ENCODE measurements around the gene KCNMA1. TPM values are rescaled to one million over a fixed set of nuclear protein-coding genes. Genes with fewer than 3 reads are reported as not detected.
A peak's percentile ranks its signal among the peaks of the same experiment; 100 is the strongest.
"Not testable (repeated sequence)": the region's sequence is repeated elsewhere in the genome, so short reads cannot be mapped to it uniquely, and the experiment has no call there.

The KCNMA1 gene
- total RNA-seq, 1 experiment from 2014 or later, result 6.2 TPM

- in situ Hi-C loops (cut with HindIII; ENCODE audit: low pct_unique_long_range_greater_than_20kb, low sequenced_read_pairs), result no loop called here
- DNase-seq (ENCODE audit: low read depth), result no peak
Observed at GRCh38 chr10:77599651-77600050, 38.0 kb downstream of the KCNMA1 start.

DNA sequence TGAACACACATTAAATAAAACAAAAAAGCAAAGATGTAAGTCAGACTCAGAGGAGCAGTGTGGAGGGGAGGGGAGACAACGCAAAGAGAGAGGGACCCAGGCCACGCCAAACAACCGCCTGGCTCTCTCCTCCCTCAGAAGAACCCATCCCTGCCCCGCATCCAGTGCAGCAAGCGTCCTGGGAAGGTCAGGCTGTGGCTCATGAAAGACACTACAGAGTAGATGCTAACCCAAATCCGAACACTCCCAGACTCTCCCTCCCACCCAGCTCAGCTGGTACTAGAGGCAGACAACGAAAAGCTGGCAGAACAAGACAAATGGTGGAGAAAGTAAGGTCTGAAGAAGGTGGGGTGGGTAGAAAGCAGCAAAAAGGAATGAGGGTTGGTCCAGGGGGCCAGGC is 39.0 kb downstream of the KCNMA1 start:
- in situ Hi-C loops (cut with HindIII; ENCODE audit: low pct_unique_long_range_greater_than_20kb, low sequenced_read_pairs), result no loop called here
- DNase-seq (ENCODE audit: low read depth), result no peak

- in situ Hi-C loops (cut with HindIII; ENCODE audit: low pct_unique_long_range_greater_than_20kb, low sequenced_read_pairs), result no loop called here
Observed at GRCh38 chr10:77597560-77597959, 40.0 kb downstream of the KCNMA1 start.

DNA sequence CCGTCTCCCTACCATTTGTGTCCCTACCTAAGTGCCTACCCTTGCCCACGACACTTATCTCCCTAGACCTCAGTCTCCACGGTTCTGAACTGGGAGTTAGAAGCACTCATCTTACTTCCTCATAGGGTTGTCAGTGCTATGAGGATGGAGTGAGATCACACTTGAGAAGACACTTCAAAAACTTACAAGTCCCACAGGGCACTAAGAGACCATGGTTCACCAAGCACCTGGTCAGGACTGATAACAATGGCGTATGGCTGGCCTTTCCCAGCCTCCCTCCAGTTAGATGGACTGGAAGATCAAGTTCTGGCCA is 43.2 kb downstream of the KCNMA1 start:
- in situ Hi-C loops (cut with HindIII; ENCODE audit: low pct_unique_long_range_greater_than_20kb, low sequenced_read_pairs), result no loop called here
- no peak for DNase-seq (ENCODE audit: low read depth)

More at GRCh38 chr10:77597560-77597959, 40.0 kb downstream of the KCNMA1 start:
- no peak for DNase-seq (ENCODE audit: low read depth)

- no peak for DNase-seq (ENCODE audit: low read depth)
- in situ Hi-C loops (cut with HindIII; ENCODE audit: low pct_unique_long_range_greater_than_20kb, low sequenced_read_pairs), result no loop called here
Observed at GRCh38 chr10:77593771-77594470, 43.7 kb downstream of the KCNMA1 start.

- DNase-seq (ENCODE audit: low read depth), result peak; percentile 79
- in situ Hi-C loops (cut with HindIII; ENCODE audit: low pct_unique_long_range_greater_than_20kb, low sequenced_read_pairs), result no loop called here
Observed at GRCh38 chr10:77592946-77593636, 44.5 kb downstream of the KCNMA1 start.

DNA sequence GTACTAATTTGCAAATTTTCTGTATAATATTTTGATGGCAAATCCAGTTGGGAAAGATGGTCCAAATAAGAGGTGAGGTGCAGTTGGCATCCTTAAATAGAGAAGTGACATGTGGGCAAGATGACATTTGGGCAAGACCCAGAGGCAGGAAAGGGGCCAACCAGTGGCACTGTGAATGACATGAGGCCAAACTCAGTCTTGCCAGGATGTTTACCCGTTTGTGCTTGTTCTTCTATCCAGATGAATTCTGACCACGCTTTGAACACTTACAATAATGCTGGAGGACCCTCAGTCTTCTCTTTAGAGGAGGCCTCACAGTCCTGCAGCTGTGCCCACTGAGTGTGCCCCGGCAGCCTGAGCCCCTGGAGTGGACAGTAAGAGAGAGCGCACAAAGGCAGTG is 45.1 kb downstream of the KCNMA1 start:
- in situ Hi-C loops (cut with HindIII; ENCODE audit: low pct_unique_long_range_greater_than_20kb, low sequenced_read_pairs), result no loop called here
- DNase-seq (ENCODE audit: low read depth), result no peak

- in situ Hi-C loops (cut with HindIII; ENCODE audit: low pct_unique_long_range_greater_than_20kb, low sequenced_read_pairs), result no loop called here
- no peak for DNase-seq (ENCODE audit: low read depth)
Observed at GRCh38 chr10:77591238-77591880, 46.2 kb downstream of the KCNMA1 start.

DNA sequence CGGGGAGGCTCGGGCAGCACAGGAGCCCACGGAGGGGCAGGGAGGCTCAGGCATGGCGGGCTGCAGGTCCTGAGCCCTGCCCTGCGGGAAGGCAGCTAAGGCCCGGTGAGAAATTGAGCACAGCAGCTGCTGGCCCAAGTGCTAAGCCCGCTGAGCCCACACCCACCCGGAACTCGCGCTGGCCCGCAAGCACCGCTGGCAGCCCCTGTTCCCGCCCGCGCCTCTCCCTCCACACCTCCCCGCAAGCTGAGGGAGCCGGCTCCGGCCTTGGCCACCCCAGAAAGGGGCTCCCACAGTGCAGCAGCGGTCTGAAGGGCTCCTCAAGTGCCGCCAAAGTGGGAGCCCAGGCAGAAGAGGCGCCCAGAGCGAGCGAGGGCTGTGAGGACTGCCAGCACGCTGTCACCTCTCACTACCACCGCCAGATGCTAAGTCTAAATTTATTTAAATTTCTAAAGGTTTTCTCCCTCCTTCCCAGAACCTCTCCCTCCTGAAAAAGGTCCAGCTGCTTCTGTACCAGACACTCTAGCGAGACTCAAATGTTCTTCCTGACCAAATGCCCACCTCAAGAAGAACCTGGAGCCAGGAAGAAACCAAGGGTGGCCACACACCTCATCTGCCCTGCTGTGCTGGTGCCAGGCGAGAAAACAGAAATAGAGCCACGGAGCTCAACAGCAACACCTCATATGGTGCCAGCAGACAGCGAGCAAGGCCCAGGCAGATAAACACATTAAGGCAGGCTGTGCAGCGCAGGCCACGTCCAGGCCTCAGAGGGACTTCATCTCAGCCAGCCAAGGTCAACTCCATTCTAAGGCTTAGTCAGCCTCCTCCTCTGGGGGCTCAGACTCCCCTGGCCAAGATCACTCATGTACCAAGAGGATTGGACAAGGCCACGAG is 47.0 kb downstream of the KCNMA1 start:
- DNase-seq (ENCODE audit: low read depth), result no peak
- in situ Hi-C loops (cut with HindIII; ENCODE audit: low pct_unique_long_range_greater_than_20kb, low sequenced_read_pairs), result no loop called here

DNA sequence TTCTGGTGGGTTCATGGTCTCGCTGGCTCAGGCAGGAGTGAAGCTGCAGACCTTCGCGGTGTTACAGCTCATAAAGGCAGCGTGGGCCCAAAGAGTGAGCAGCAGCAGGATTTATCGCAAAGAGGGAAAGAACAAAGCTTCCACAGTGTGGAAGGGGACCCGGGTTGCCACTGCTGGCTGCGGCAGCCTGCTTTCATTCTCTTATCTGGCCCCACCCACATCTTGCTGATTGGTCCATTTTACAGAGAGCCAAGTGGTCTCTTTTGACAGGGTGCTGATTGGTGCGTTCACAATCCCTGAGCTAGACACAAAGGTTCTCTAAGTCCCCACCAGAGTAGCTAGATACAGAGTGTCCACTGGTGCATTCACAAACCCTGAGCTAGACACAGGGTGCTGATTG is 47.9 kb downstream of the KCNMA1 start:
- in situ Hi-C loops (cut with HindIII; ENCODE audit: low pct_unique_long_range_greater_than_20kb, low sequenced_read_pairs); DNase-seq (ENCODE audit: low read depth): not testable (repeated sequence)

GRCh38 chr10:77588886-77589285 is 48.7 kb downstream of the KCNMA1 start:
- DNase-seq (ENCODE audit: low read depth), result no peak
- in situ Hi-C loops (cut with HindIII; ENCODE audit: low pct_unique_long_range_greater_than_20kb, low sequenced_read_pairs), result no loop called here

DNA sequence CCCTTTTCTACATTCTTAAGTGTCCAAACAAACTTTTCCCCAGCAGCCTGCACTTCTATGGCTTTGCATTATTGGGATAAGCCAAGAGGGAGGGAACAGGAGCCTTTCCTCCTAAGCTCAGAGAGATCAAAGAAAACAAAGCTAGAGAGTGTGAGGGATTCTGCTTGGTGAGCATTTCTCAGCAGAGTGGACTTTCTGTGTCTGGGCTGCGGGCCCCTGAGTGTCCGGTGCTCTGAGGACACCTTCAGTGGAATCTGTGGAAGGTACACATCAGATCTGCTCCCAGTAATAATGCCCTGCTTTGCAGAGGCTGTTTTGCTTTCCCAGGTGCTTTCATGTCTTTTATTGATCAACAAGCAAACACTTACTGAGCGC is 50.2 kb downstream of the KCNMA1 start:
- DNase-seq (ENCODE audit: low read depth), result no peak
- in situ Hi-C loops (cut with HindIII; ENCODE audit: low pct_unique_long_range_greater_than_20kb, low sequenced_read_pairs), result no loop called here

GRCh38 chr10:77586719-77587415 is 50.7 kb downstream of the KCNMA1 start:
- no peak for DNase-seq (ENCODE audit: low read depth)
- in situ Hi-C loops (cut with HindIII; ENCODE audit: low pct_unique_long_range_greater_than_20kb, low sequenced_read_pairs), result no loop called here

- in situ Hi-C loops (cut with HindIII; ENCODE audit: low pct_unique_long_range_greater_than_20kb, low sequenced_read_pairs), result no loop called here
Observed at GRCh38 chr10:77584938-77585337, 52.7 kb downstream of the KCNMA1 start.

DNA sequence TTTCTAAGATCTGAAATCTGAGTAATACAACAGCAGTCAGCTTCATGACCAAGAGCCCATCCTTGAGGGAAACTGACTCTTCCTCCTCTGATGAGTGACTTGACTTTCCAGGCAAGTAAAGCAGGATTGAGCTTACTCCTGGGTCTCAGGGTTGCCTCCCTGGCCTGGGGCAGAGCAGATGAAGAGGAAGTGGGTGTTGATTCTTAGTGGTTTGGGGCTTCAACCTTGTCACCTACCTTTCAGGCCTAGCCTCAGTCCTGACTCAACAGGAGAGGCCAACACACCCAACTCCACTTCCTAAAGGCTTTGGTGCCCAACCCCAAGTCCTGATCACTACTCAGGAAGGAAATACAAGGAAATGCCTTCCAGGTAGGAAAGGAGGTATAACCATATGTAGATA is 54.1 kb downstream of the KCNMA1 start:
- in situ Hi-C loops (cut with HindIII; ENCODE audit: low pct_unique_long_range_greater_than_20kb, low sequenced_read_pairs), result no loop called here

More at GRCh38 chr10:77584938-77585337, 52.7 kb downstream of the KCNMA1 start:
- no peak for DNase-seq (ENCODE audit: low read depth)

GRCh38 chr10:77582710-77583115 is 54.9 kb downstream of the KCNMA1 start:
- peak; percentile 87 for DNase-seq (ENCODE audit: low read depth)
- in situ Hi-C loops (cut with HindIII; ENCODE audit: low pct_unique_long_range_greater_than_20kb, low sequenced_read_pairs), result no loop called here

More for the DNA sequence above, 54.1 kb downstream of the KCNMA1 start:
- DNase-seq (ENCODE audit: low read depth), result no peak

GRCh38 chr10:77581738-77582137 is 55.9 kb downstream of the KCNMA1 start:
- no peak for DNase-seq (ENCODE audit: low read depth)
- in situ Hi-C loops (cut with HindIII; ENCODE audit: low pct_unique_long_range_greater_than_20kb, low sequenced_read_pairs), result no loop called here

DNA sequence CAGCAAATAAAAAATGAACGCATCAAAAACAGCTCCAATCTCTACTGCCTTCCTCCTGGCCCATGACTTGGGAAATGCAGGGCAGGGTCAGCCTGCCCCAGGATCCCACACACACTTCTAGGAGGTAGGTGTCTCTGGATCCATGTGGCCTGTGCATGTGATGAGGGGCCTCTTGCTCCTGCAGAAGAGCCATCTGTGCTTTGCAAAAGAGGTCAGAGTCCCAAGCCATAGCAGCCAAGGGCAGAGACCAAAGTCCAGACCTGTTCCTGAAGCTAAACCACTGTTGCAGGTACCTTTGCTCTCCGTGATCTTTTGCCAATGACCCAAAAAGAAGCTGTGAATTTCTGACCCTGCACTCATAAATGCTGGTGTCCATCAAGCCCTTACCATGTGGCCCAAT is 57.1 kb downstream of the KCNMA1 start:
- DNase-seq (ENCODE audit: low read depth), result no peak
- in situ Hi-C loops (cut with HindIII; ENCODE audit: low pct_unique_long_range_greater_than_20kb, low sequenced_read_pairs), result no loop called here
